CD14-positive monocyte (primary cell): Measurements from ENCODE around the gene BCAS1. TPM values are rescaled to one million over a fixed set of nuclear protein-coding genes. Genes with fewer than 3 reads are reported as not detected.
A peak's percentile ranks its signal among the peaks of the same experiment; 100 is the strongest.

Source experiments
- DNase-seq, 3 donors: peaks; one replicate each; pipeline ENCODE4 v3.0.0-alpha.2; 2011 to 2022
- H2AFZ ChIP-seq: 2 replicates; pipeline ENCODE4 v1.6.0; 2012; ENCODE audit warnings: mild to moderate bottlenecking, low read depth, low read length, inconsistent platforms; ENCODE audit not compliant: insufficient read depth, poor library complexity, severe bottlenecking
- H3K27ac ChIP-seq, 2 donors: 1 replicate in 1 of 2; 2 replicates in 1 of 2; pipeline ENCODE4 v1.5.1; 2012 to 2013; ENCODE audit warnings: low read length in 2 of 2, control low read depth in 1 of 2, inconsistent platforms in 1 of 2, low read depth in 1 of 2, mild to moderate bottlenecking in 1 of 2
- H3K27me3 ChIP-seq, 2 donors: one replicate each; pipeline versions ENCODE4 v1.6.0 to v1.6.1; 2011 to 2013; ENCODE audit warnings: low read length in 2 of 2; ENCODE audit not compliant: control insufficient read depth in 2 of 2, insufficient read depth in 2 of 2
- H3K36me3 ChIP-seq, 2 donors: replicated peaks in 1 of 2; 1 replicate in 1 of 2; 2 replicates in 1 of 2; pipeline versions ENCODE4 v1.5.1 to v1.6.1; 2012 to 2013; ENCODE audit warnings: low read length in 2 of 2, control low read depth in 1 of 2, inconsistent platforms in 1 of 2, mild to moderate bottlenecking in 1 of 2; ENCODE audit not compliant: insufficient read depth in 2 of 2, control insufficient read depth in 1 of 2
- H3K4me1 ChIP-seq, 2 donors: 1 replicate in 1 of 2; 2 replicates in 1 of 2; pipeline versions ENCODE4 v1.5.1 to v1.6.1; 2012 to 2013; ENCODE audit warnings: low read length in 2 of 2, control low read depth in 1 of 2, inconsistent platforms in 1 of 2, mild to moderate bottlenecking in 1 of 2, moderate library complexity in 1 of 2; ENCODE audit not compliant: insufficient read depth in 2 of 2, control insufficient read depth in 1 of 2
- H3K4me2 ChIP-seq: replicated peaks from 2 replicates; pipeline ENCODE3; 2012; ENCODE audit warnings: low read length, moderate library complexity, mild to moderate bottlenecking; ENCODE audit not compliant: poor library complexity, severe bottlenecking; ENCODE audit errors: extremely low read depth
- H3K4me3 ChIP-seq, 3 experiments: fragments of 200-600 bp in 1 of 3; sonication (generic) in 1 of 3; replicated peaks in 1 of 3; 1 replicate in 2 of 3; 2 replicates in 1 of 3; pipeline ENCODE4 v1.5.1; 2011 to 2013; ENCODE audit warnings: low read length in 3 of 3, mild to moderate bottlenecking in 3 of 3, control low read depth in 2 of 3, low read depth in 2 of 3, inconsistent platforms in 1 of 3, moderate library complexity in 1 of 3
- H3K79me2 ChIP-seq: 2 replicates; pipeline ENCODE4 v1.6.0; 2012; ENCODE audit warnings: mild to moderate bottlenecking, control low read depth, inconsistent platforms, low read length, moderate library complexity; ENCODE audit not compliant: insufficient read depth
- H3K9ac ChIP-seq: 2 replicates; pipeline ENCODE4 v1.6.0; 2017; ENCODE audit warnings: low read length, mild to moderate bottlenecking; ENCODE audit not compliant: insufficient read depth, poor library complexity, severe bottlenecking
- H3K9me3 ChIP-seq, 2 donors: replicated peaks in 1 of 2; 1 replicate in 1 of 2; 2 replicates in 1 of 2; pipeline versions ENCODE4 v1.5.1 to v1.6.1; 2012 to 2013; ENCODE audit warnings: low read length in 2 of 2, control low read depth in 1 of 2; ENCODE audit not compliant: control insufficient read depth in 1 of 2, insufficient read depth in 1 of 2
- H4K20me1 ChIP-seq: 2 replicates; pipeline ENCODE4 v1.6.0; 2012; ENCODE audit warnings: mild to moderate bottlenecking, low read length, control low read depth, moderate library complexity; ENCODE audit not compliant: insufficient read depth
- H3K27ac Mint-ChIP-seq, 7 donors: one replicate each; pipeline ENCODE4 v1.8.0; 2020; ENCODE audit warnings: mild to moderate bottlenecking in 7 of 7, mixed read lengths in 7 of 7, moderate library complexity in 6 of 7, inconsistent platforms in 2 of 7
- H3K27me3 Mint-ChIP-seq, 3 donors: one replicate each; pipeline ENCODE4 v1.8.0; 2021 to 2022; ENCODE audit warnings: low read depth in 3 of 3, mild to moderate bottlenecking in 3 of 3, mixed read lengths in 3 of 3, moderate library complexity in 3 of 3, inconsistent platforms in 1 of 3
- H3K36me3 Mint-ChIP-seq, 2 donors: one replicate each; pipeline ENCODE4 v1.8.0; 2020; ENCODE audit warnings: mixed read lengths in 2 of 2, inconsistent platforms in 1 of 2, mild to moderate bottlenecking in 1 of 2
- H3K4me1 Mint-ChIP-seq: one replicate; pipeline ENCODE4 v1.8.0; 2020; ENCODE audit warnings: mild to moderate bottlenecking, mixed read lengths
- H3K4me3 Mint-ChIP-seq, 2 donors: one replicate each; pipeline ENCODE4 v1.8.0; 2020; ENCODE audit warnings: mild to moderate bottlenecking in 2 of 2, mixed read lengths in 2 of 2, moderate library complexity in 1 of 2
- H3K9me3 Mint-ChIP-seq, 7 donors: one replicate each; pipeline ENCODE4 v1.8.0; 2020 to 2022; ENCODE audit warnings: mixed read lengths in 7 of 7, mild to moderate bottlenecking in 6 of 7, moderate library complexity in 6 of 7, inconsistent platforms in 2 of 7
- CTCF ChIP-seq: fragments of 200-600 bp; IDR thresholded peaks from one replicate; pipeline ENCODE4 v1.8.0; 2022; ENCODE audit warnings: antibody characterized with exemption, mild to moderate bottlenecking
- WGBS: methylation state at CpG from one replicate; pipeline ENCODE4 v1.1.5; 2013; ENCODE audit warnings: missing lambda C conversion rate; ENCODE audit not compliant: insufficient coverage; 5-methylcytosine and 5-hydroxymethylcytosine counted together
- intact Hi-C, 2 donors: fragments of 100-400 bp; cut with micrococcal nuclease; formaldehyde crosslinking; loops; one replicate each; pipeline versions ENCODE4 v1.15.0 to v1.15.1; 2023
- polyA plus RNA-seq, 3 donors: library from polyadenylated mRNA; depleted of rRNA in 1 of 3; unstranded in 2 of 3; stranded (reverse) in 1 of 3; fragments of 300-500 nt in 2 of 3; fragments of >200 nt in 1 of 3; fragmentation: Illumina TruSeq in 2 of 3; gene quantifications; 1 replicate in 2 of 3; 2 replicates in 1 of 3; pipeline ENCODE4 v1.2.3, GENCODE V29; 2012 to 2021

Gene BCAS1
- polyA plus RNA-seq, 3 donors = 0.01 to 0.02 TPM; not detected in 1

GRCh38 chr20:54094268-54094580, 23.8 kb upstream of the BCAS1 start:
- Histone ChIP-seq H2AFZ (no peak overlapping the region), H3K79me2 (no peaks in the 10 kb centered on the region), H3K4me1 (peaks cover 3 to 8% of the 10 kb centered on the region in 2 donors), H3K4me3 (no peak overlapping the region), H3K36me3 (no peaks in the 10 kb centered on the region), H4K20me1 (no peaks in the 10 kb centered on the region), H3K27ac (no peak overlapping the region), H3K9ac (no peak overlapping the region), H3K4me2 (no peak overlapping the region), H3K27me3 (no peaks in the 10 kb centered on the region), H3K9me3 (no peaks in the 10 kb centered on the region)
- Mint-ChIP-seq H3K27ac (no peak overlapping the region), H3K4me1 (peaks cover 18% of the 10 kb centered on the region), H3K36me3 (no peaks in the 10 kb centered on the region), H3K4me3 (no peak overlapping the region), H3K27me3 (no peaks in the 10 kb centered on the region), H3K9me3 (peaks cover 0 to 1% (median 0%) of the 10 kb centered on the region in 7 donors)
- no peak for DNase-seq
- TF ChIP-seq CTCF = no peak
- WGBS = 89% methylated on average over 3 of the region's 5 CpGs
- intact Hi-C loops = no loop called here

- peak overlapping the region in 1 of 7 donors; percentile 45 for H3K27ac Mint-ChIP-seq
- peaks cover 0 to 2% (median 0%) of the 10 kb centered on the region in 3 donors for H3K27me3 Mint-ChIP-seq
- no peak overlapping the region for H3K9ac ChIP-seq
- no peaks in the 10 kb centered on the region for H3K27me3 ChIP-seq
- H3K27ac ChIP-seq = no peak overlapping the region
- no CpG with 5 or more reads among the region's 9 CpGs for WGBS
- no peak overlapping the region for H3K4me3 Mint-ChIP-seq
- H4K20me1 ChIP-seq = no peaks in the 10 kb centered on the region
- no peak overlapping the region for H3K4me2 ChIP-seq
- peaks cover 0 to 1% (median 0%) of the 10 kb centered on the region in 7 donors for H3K9me3 Mint-ChIP-seq
- no peak for TF ChIP-seq CTCF
- H2AFZ ChIP-seq = no peak overlapping the region
- H3K36me3 Mint-ChIP-seq = no peaks in the 10 kb centered on the region
- intact Hi-C loops = no loop called here
- no peak for DNase-seq
- no peaks in the 10 kb centered on the region for H3K9me3 ChIP-seq
- H3K36me3 ChIP-seq = no peaks in the 10 kb centered on the region
- no peak overlapping the region for H3K4me3 ChIP-seq
- peaks cover 13% of the 10 kb centered on the region for H3K4me1 Mint-ChIP-seq
- H3K79me2 ChIP-seq = no peaks in the 10 kb centered on the region
- peaks cover 3 to 4% of the 10 kb centered on the region in 2 donors for H3K4me1 ChIP-seq
These were observed 23.3 kb upstream of the BCAS1 start for GRCh38 chr20:54093423-54094267.
